ENCODE results near the gene CSPG5.

Gene CSPG5, protein sequence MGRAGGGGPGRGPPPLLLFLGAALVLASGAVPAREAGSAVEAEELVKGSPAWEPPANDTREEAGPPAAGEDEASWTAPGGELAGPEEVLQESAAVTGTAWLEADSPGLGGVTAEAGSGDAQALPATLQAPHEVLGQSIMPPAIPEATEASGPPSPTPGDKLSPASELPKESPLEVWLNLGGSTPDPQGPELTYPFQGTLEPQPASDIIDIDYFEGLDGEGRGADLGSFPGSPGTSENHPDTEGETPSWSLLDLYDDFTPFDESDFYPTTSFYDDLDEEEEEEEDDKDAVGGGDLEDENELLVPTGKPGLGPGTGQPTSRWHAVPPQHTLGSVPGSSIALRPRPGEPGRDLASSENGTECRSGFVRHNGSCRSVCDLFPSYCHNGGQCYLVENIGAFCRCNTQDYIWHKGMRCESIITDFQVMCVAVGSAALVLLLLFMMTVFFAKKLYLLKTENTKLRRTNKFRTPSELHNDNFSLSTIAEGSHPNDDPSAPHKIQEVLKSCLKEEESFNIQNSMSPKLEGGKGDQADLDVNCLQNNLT

GRCh38 chr3:47578691-47579632, at the start of gene CSPG5:
TSS of gene CSPG5 (minus strand) at chr3:47578865. CDS start at chr3:47578693, 172 bp downstream.
- DNase-seq = peak; percentile 30

DNA sequence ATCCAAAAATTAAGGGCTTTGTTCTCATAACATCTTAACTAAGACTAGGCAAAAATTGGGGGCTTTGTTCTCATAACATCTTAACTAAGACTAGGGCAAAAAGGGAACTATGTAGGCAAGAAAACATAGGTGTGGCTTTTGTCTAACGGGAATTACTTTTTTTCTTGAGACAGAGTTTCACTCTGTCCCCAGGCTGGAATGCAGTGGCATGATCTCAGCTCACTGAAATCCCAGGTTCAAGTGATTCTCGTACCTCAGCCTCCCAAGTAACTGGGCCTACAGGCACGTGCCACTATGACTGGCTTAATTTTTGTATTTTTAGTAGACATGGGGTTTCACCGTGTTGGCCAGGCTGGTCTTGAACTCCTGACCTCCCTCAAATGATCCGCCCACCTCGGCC, 49.8 kb upstream of the CSPG5 start:
- no peak for DNase-seq

DNA sequence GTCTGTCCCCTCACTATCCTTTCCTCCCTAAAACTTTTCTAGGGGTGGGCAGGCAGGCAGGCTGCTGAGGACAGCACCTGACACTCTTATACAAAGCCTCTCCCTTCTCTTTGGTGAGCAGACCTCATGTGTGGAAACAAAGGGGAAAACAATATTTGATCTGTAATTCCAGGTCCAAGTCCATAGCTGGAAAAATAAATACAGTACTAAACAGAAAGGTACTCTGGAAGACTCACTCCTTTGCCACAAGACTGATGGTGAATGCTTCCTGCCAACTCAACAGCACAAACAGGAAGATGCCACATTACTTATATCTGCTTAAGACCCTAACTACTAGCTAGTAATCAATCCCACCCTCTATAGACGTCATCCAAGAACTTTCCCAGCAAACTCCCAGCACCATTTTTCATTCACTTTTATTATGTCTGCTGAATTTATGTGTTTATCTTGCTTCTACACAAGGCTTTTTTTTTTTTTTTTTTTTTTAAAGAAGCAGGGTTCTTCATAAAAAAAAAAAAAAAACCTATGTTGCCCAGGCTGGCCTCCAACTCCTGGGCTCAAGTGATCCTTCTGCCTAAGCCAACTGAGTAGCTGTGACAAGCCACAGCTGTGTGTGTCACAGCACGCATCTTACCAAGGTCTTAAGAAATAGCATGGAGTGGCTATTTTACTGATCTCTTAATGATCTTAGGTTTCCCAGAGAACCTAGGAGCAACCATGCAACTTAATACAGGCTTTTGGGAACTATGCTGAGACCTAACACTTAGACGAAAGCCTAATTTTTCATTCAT, 44.2 kb upstream of the CSPG5 start:
- no peak for DNase-seq

- no peak for DNase-seq
Observed at GRCh38 chr3:47617086-47618010, 38.7 kb upstream of the CSPG5 start.

DNA sequence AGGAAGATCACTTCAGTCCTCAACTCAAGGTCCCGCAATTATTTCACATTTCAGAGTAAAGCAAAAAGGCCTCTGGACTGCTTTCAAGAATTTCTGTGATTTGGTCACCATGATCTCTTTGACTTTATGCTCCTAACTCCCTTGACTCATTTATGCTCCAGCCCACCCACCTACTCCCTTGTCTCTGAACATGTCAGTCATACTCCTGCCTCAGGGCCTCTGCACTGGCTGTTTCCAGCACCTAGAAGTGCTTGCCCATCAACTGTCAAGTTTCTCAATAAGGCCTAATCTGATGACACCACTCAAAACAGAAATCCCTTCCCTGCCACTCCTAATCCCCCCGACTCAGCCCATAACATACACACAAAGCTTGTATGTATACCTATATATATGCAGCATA, 36.1 kb upstream of the CSPG5 start:
- DNase-seq = no peak

DNA sequence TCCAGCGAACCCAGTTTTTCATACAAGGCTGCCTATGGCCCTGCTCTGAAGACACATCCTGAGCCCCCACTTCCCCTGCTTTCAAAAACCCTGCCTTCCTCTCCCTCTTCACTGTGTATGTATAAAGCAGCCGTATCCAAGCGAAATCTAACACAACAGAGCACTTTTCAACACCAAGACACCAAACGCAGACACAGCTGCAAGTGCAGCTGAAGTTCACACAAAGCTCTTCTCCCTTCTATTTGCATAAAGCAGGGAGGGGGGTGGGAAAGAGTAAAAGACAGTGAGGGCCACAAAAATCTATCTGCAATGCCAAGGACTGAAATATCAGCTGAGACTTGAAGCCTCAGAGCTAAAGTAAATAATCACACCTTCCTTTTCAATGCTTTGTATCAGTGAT, 35.1 kb upstream of the CSPG5 start:
- DNase-seq = no peak

GRCh38 chr3:47612879-47613278, 34.2 kb upstream of the CSPG5 start:
- DNase-seq = no peak

- no peak for DNase-seq
Observed at GRCh38 chr3:47612178-47612577, 33.5 kb upstream of the CSPG5 start.

DNA sequence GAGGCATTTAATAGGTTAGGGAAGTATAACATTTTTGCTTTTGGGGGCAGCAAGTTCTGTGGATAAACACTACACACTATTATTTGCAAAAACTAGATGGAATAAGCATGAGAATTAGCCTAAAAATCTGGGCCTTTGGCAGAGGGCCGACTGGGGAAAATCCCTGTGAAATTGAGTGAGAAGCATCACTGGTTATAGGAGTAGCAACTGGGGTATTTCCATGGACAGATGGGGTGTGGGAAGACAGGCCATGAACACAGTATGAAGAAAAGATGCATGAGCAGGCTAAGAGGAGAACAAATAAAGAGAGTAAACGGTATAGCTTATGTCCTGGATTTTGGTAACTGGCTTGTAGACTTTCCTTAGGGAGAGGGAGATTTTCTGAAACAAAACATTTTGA, 32.9 kb upstream of the CSPG5 start:
- no peak for DNase-seq

- DNase-seq = no peak
Observed at GRCh38 chr3:47610583-47610982, 31.9 kb upstream of the CSPG5 start.

- DNase-seq = no peak
Observed at GRCh38 chr3:47607335-47607734, 28.7 kb upstream of the CSPG5 start.

DNA sequence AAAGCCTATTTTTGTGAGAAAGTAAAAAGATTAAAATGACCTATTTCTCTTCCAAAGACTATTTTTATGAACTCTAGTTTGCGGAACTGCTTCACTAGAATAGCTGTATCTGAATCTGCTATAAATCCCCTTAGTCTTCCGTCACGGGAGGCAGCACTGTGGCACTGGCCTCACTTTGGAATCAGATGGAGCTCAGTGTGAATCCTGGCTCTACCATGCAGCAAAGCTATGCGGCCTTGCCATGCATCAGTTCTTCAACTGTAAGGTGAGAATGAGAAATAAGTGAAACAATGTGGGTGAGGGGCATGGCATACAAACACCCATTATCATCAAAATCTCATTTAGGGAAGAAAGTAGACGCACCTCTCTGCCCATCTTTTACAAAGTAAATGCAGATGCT, 27.5 kb upstream of the CSPG5 start:
- DNase-seq = no peak

GRCh38 chr3:47605652-47606051, 27.0 kb upstream of the CSPG5 start:
- DNase-seq = no peak

- no peak for DNase-seq
Observed at GRCh38 chr3:47604145-47604544, 25.5 kb upstream of the CSPG5 start.

DNA sequence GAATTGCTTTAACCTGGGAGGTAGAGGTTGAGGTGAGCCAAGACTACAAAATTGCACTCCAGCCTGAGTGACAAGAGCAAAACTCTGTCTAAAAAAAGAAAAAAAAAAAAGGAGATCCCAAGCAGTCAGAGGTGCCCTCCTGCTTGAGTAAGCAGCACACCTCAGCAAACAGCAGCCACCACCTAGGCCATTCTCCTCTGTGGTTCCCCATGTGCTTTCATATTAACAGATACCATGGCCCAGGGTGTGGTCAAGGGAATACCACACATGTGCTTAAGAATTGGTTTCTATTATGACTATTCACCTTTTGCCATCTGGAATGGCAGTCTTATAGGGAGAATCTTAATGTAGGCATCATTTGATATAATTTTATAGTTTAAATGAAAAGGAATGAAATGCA, 24.7 kb upstream of the CSPG5 start:
- DNase-seq = no peak

GRCh38 chr3:47601281-47601680, 22.6 kb upstream of the CSPG5 start:
- no peak for DNase-seq

DNA sequence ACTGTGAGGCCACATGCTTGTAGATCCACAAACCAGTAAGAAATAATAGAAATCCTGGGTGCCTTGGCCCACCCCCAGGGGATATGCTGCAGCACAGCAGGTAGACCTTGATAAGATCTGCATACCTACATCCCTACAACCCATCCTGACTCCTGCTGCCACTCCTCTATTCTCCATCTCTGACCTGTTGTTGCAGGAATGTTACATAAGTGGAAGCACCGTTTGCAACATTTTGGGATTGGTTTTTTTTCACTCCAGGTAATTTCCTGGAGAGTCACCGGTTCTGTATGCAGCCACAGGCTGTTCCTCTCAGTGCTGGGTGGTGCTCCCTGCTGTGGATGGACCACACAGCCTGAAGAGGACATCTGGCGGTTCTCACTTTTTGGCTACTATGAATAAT, 16.1 kb upstream of the CSPG5 start:
- no peak for DNase-seq

DNA sequence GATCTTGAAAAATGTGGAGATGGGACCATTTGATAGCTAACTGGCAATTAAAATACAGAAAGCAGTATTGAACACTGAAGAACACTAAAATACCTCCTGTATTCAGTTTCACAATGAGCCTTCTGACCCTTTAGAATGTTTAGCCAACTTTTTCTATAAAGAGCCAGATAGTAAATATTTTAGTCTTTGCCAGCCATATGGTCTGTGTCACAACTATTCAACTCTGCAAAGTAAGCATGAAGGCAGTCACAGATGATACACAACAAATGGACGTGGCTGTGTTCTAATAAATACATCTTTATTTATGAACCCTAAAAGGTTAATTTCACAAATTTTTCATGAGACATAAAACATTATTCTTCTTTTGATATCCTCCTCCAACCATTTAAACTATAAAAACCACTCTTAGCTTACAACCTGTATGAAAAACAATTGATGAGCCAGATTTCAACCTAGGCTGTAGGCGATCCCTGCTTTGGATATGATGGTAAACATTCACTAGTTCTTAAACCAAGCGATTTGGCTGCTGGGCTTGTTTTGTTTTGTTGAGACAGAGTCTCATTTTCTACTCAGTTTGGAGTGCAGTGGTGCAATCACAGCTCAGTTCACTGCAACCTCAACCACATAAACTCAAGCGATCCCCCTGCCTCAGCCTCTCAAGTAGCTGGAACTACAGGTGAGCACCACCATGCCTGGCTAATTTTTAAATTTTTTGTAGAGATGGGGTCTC, 13.6 kb upstream of the CSPG5 start:
- DNase-seq = no peak

DNA sequence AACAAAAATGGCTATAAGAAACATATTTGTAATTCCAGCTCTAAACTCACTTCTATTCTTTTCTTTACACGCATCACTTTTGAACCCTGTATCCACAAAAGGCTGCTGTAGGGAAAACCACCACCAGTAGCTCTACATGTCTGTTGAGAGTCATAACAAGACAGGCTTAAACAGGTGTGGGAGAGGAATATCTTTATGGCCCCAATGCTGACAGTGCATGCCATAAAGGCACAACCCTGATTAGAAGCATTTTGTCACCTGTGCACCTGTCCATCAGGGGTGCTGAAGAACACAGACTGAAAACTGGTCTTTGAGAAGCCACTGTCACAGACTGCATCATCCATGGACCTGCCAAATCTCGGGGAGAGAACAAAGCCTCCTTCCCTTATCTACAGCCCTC, 11.6 kb upstream of the CSPG5 start:
- no peak for DNase-seq

GRCh38 chr3:47588587-47588986, 9.9 kb upstream of the CSPG5 start:
- DNase-seq = no peak

GRCh38 chr3:47588053-47588452, 9.4 kb upstream of the CSPG5 start:
- no peak for DNase-seq

Data from CD4-positive, alpha-beta T cell treated with Interleukin-21 for 1 hour (primary cell).